Measurements from ENCODE around the gene MED27. TPM values are rescaled to one million over a fixed set of nuclear protein-coding genes. Genes with fewer than 3 reads are reported as not detected.

Gene MED27
- total and polyA plus RNA-seq, 2 of the 13 experiments (the other 11 are each of a cell fraction or from before 2014, with no cell fraction given): 16.9 to 19.0 TPM

DNA sequence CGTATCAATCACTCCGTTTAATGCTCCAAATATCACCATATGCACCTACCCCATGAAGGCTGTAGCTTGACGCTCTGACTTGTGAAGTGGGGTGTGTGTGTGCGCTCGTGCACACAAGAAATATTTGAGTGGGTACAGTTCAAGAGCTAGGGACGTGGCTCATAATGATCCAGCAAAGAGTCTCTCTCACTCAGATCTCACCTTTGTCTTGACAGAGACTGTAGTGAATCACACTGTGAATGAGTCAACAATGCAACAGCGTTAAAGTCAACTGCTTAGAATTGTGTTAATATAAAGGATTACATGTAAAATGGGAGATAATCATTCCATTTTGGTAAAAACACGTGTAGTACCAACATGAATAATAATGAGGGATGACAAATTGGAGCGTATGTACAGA, 119.4 kb downstream of the MED27 start:
- WGBS (ENCODE audit: low lambda C conversion rate): 94% methylated on average over 9 of the region's 9 CpGs

More for the DNA sequence above, 119.4 kb downstream of the MED27 start:
- ATAC-seq: no peak
- BruUV-seq (replicated peaks): no TSS peak
- no peak overlapping the region for H3K9ac ChIP-seq (ENCODE audit: insufficient read depth, low read depth, low read length)
- no peaks in the 10 kb centered on the region for H3K4me1 ChIP-seq (ENCODE audit: insufficient read depth, low read length)
- intact Hi-C loops (cut with micrococcal nuclease; ENCODE audit: unreplicated experiment) (no loop called here), in situ Hi-C loops (cut with HindIII; ENCODE audit: extremely low pct_ligation_motif_present, low pct_unique_long_range_greater_than_20kb) (loop anchor here (10.0 kb wide), 1 partner anchor 64 kb away; no protein-coding TSS in a partner anchor)
- no peaks in the 10 kb centered on the region for H3K27me3 ChIP-seq (ENCODE audit: control insufficient read depth in 1 of 2, insufficient read depth in 2 of 2, low read length in 2 of 2)
- H3K27ac ChIP-seq (ENCODE audit: extremely low read length, insufficient read depth, low read length): no peak overlapping the region
- DNase-seq (ENCODE audit: low spot score): no peak
- H3K36me3 ChIP-seq (replicated peaks in 1 of 2; ENCODE audit: control insufficient read depth in 1 of 2, insufficient read depth in 2 of 2, low read length in 2 of 2): peaks cover 0 to 4% of the 10 kb centered on the region in 2 experiments; a peak in 1 of 5 replicates
- ChIA-PET POLR2A (no interaction called here), CTCF (ENCODE audit: low intra/inter-chr PET ratio, low total read pairs) (no interaction called here)
- no peaks in the 10 kb centered on the region for H3K79me2 ChIP-seq (ENCODE audit: insufficient read depth, low read length)
- H3K4me2 ChIP-seq (ENCODE audit: low read depth, low read length): no peak overlapping the region
- TF ChIP-seq SRY (CRISPR knock-in tag; IDR thresholded peaks at IDR 0.05) (no peak), ZNF670 (CRISPR knock-in tag; IDR thresholded peaks at IDR 0.05; ENCODE audit: borderline replicate concordance) (no peak), PTBP1 (IDR thresholded peaks at IDR 0.05; ENCODE audit: low read depth, low read length, poor library complexity, severe bottlenecking) (no peak), ZNF343 (CRISPR knock-in tag; IDR thresholded peaks at IDR 0.05) (no peak), HOXA3 (CRISPR knock-in tag; IDR thresholded peaks at IDR 0.05) (no peak), XRCC5 (optimal IDR thresholded peaks at IDR 0.05; ENCODE audit: low read length) (no peak), CCDC6 (CRISPR knock-in tag; IDR thresholded peaks at IDR 0.05) (no peak), RFX1 (IDR thresholded peaks at IDR 0.05) (no peak), MZF1 (CRISPR knock-in tag; IDR thresholded peaks at IDR 0.05; ENCODE audit: borderline replicate concordance) (no peak), EP300 (IDR thresholded peaks at IDR 0.05; ENCODE audit: low read depth in 2 of 2, low read length in 2 of 2) (no peak), EP300 (CRISPR knock-in tag; IDR thresholded peaks at IDR 0.05; ENCODE audit: borderline replicate concordance) (no peak), SALL1 (CRISPR knock-in tag; IDR thresholded peaks at IDR 0.05) (no peak)
- TF ChIP-seq, protein P1, sequence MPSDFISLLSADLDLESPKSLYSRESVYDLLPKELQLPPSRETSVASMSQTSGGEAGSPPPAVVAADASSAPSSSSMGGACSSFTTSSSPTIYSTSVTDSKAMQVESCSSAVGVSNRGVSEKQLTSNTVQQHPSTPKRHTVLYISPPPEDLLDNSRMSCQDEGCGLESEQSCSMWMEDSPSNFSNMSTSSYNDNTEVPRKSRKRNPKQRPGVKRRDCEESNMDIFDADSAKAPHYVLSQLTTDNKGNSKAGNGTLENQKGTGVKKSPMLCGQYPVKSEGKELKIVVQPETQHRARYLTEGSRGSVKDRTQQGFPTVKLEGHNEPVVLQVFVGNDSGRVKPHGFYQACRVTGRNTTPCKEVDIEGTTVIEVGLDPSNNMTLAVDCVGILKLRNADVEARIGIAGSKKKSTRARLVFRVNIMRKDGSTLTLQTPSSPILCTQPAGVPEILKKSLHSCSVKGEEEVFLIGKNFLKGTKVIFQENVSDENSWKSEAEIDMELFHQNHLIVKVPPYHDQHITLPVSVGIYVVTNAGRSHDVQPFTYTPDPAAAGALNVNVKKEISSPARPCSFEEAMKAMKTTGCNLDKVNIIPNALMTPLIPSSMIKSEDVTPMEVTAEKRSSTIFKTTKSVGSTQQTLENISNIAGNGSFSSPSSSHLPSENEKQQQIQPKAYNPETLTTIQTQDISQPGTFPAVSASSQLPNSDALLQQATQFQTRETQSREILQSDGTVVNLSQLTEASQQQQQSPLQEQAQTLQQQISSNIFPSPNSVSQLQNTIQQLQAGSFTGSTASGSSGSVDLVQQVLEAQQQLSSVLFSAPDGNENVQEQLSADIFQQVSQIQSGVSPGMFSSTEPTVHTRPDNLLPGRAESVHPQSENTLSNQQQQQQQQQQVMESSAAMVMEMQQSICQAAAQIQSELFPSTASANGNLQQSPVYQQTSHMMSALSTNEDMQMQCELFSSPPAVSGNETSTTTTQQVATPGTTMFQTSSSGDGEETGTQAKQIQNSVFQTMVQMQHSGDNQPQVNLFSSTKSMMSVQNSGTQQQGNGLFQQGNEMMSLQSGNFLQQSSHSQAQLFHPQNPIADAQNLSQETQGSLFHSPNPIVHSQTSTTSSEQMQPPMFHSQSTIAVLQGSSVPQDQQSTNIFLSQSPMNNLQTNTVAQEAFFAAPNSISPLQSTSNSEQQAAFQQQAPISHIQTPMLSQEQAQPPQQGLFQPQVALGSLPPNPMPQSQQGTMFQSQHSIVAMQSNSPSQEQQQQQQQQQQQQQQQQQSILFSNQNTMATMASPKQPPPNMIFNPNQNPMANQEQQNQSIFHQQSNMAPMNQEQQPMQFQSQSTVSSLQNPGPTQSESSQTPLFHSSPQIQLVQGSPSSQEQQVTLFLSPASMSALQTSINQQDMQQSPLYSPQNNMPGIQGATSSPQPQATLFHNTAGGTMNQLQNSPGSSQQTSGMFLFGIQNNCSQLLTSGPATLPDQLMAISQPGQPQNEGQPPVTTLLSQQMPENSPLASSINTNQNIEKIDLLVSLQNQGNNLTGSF (CRISPR knock-in tag; IDR thresholded peaks at IDR 0.05): no peak
- H3K4me3 ChIP-seq (replicated peaks in 1 of 3; ENCODE audit: insufficient read depth in 1 of 3, low read depth in 2 of 3, low read length in 3 of 3): no peak overlapping the region
- 0 out of 2 replicates have a peak, but pooled peaks cover 3% of the 10 kb centered on the region for H4K20me1 ChIP-seq (ENCODE audit: insufficient read depth, low read length)
- no peak for FAIRE-seq
- no peaks in the 10 kb centered on the region for H3K9me3 ChIP-seq (ENCODE audit: low read length)
- no peak overlapping the region for H2AFZ ChIP-seq (ENCODE audit: low read length)
